ENCODE data around the gene UROC1. TPM values are rescaled to one million over a fixed set of nuclear protein-coding genes. Genes with fewer than 3 reads are reported as not detected.

The UROC1 gene
- total RNA-seq, 1 donor = not detected

DNA sequence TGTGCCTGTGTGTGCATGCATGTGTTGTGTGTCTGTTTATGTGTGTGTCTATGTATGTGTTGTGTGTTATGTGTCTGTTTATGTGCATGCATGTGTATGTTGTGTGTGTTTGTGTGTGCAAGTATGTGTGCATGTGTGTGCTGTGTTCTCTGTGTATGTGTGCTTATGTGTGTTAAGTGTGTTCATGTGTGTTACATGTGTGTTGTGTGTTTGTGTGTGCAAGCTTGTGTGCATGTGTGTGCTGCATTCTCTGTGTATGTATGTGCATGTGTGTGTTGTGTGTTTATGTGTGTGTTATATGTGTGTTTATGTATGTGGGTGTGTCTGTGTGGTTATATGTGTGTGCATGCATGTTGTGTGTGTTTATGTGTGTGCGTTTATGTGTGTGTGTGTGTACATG, 14.9 kb downstream of the UROC1 start:
- Histone ChIP-seq H3K4me1 (ENCODE audit: insufficient read depth, low read length) (no peaks in the 10 kb centered on the region), H3K4me3 (ENCODE audit: low read length) (no peak overlapping the region), H3K27me3 (ENCODE audit: insufficient read depth, low read length) (no peaks in the 10 kb centered on the region), H3K9me3 (ENCODE audit: low read depth, low read length) (no peaks in the 10 kb centered on the region)

DNA sequence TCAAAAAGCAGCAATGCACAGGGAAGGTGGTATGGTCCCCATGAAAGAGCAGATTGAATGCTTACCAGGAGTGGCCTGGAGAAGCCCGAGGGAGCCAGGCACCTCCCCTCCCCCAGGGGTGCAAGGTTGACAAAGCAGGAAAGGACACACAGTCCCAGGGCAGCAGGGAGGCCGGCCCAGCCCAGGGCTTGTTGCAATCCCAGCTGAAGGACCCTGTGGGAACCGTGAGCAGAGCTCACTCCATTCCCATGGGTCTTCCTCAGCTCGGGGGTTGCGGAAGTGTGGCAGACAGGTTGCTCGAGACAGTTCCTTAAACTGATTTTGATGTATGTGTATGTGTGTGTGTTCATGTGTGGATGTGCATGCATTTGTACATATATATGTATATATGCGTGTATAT, 15.8 kb downstream of the UROC1 start:
- Histone ChIP-seq H3K4me3 (ENCODE audit: low read length) (no peak overlapping the region), H3K4me1 (ENCODE audit: insufficient read depth, low read length) (no peaks in the 10 kb centered on the region), H3K27me3 (ENCODE audit: insufficient read depth, low read length) (no peaks in the 10 kb centered on the region), H3K9me3 (ENCODE audit: low read depth, low read length) (no peaks in the 10 kb centered on the region)

DNA sequence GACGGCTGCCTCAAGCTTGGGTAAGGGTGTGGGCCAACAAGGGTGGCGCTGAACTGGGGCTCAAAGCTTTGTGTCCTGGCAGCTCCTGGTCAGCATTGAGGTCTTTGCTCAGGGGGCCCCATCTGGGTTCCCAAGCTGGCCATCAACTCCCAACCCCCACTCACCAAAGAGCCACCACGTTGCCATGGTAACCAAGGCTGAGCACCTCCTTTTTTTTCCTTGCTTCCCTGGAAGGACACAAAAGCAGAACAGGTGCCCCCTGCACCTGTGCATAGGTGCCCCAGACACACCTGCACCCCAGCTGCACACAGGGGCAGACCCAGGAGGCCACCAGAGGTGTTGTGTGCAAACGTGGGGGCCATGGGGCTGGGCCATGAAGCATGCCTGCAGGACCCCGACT, 16.5 kb downstream of the UROC1 start:
- no peaks in the 10 kb centered on the region for H3K4me1 ChIP-seq (ENCODE audit: insufficient read depth, low read length)
- no peaks in the 10 kb centered on the region for H3K9me3 ChIP-seq (ENCODE audit: low read depth, low read length)
- H3K4me3 ChIP-seq (ENCODE audit: low read length) = no peak overlapping the region
- H3K27me3 ChIP-seq (ENCODE audit: insufficient read depth, low read length) = no peaks in the 10 kb centered on the region

DNA sequence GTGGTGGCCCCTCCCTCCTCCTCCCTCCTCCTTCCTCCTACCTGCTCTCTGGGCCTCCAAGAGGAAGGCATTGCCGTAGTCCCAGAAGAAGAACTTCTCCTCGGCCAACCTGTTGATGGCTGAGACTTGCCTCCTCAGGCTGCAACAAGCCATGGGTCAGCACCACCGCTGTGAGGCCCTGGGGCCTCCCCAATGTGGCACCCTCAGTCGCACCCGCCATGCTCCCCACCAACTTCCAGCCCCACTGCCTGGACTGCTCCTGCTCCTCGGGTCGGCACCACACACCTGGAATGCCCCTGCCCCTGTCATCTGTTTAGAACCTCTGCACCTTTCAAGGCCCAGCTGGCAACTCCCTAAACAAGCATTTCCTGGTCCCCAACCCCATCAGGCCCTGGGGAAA, 17.6 kb downstream of the UROC1 start:
- no peaks in the 10 kb centered on the region for H3K9me3 ChIP-seq (ENCODE audit: low read depth, low read length)
- H3K4me1 ChIP-seq (ENCODE audit: insufficient read depth, low read length) = no peaks in the 10 kb centered on the region
- no peak overlapping the region for H3K4me3 ChIP-seq (ENCODE audit: low read length)
- H3K27me3 ChIP-seq (ENCODE audit: insufficient read depth, low read length) = no peaks in the 10 kb centered on the region

DNA sequence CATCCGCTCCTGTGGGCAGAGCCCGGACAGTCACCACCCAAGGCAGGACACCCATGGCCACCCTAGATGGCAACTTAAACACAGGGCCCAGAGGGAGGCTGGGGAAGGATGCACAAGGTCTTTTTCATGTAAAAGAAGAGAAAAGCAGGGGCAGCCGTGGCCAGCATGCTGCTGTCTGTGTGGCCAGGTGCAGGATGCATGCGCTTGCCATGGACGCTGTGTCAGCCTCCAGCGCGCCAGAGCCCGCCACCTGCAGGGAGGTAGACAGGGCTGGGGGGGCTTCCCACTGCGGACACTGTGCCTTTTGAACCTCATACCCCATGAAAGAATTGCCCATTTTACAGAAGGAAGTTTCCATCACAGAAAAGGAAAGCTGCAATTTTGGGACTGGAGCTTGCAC, 18.2 kb downstream of the UROC1 start:
- Histone ChIP-seq H3K9me3 (ENCODE audit: low read depth, low read length) (no peaks in the 10 kb centered on the region), H3K4me1 (ENCODE audit: insufficient read depth, low read length) (no peaks in the 10 kb centered on the region), H3K4me3 (ENCODE audit: low read length) (no peak overlapping the region), H3K27me3 (ENCODE audit: insufficient read depth, low read length) (no peaks in the 10 kb centered on the region)

DNA sequence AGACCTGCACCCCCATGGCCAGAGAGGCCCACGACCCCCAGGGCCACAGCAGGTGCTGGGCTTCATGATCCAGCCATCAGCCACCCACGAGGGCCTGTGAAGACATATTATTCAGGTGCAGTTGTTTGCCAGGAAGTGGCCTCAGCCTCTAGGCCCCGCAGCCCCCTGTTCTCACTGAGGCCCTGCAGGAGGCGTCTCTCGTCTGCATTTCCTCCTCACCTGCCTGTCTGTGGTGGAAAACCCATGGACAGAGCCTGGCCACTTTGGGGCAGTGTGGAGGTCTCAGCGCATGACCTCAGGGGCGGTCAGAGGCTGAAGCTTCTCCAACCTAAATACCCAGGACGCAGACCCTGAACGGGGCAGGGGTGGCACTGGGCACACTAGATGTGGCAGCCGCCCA, 18.6 kb downstream of the UROC1 start:
- H3K4me3 ChIP-seq (ENCODE audit: low read length) = no peak overlapping the region
- no peaks in the 10 kb centered on the region for H3K4me1 ChIP-seq (ENCODE audit: insufficient read depth, low read length)
- no peaks in the 10 kb centered on the region for H3K27me3 ChIP-seq (ENCODE audit: insufficient read depth, low read length)
- no peaks in the 10 kb centered on the region for H3K9me3 ChIP-seq (ENCODE audit: low read depth, low read length)

DNA sequence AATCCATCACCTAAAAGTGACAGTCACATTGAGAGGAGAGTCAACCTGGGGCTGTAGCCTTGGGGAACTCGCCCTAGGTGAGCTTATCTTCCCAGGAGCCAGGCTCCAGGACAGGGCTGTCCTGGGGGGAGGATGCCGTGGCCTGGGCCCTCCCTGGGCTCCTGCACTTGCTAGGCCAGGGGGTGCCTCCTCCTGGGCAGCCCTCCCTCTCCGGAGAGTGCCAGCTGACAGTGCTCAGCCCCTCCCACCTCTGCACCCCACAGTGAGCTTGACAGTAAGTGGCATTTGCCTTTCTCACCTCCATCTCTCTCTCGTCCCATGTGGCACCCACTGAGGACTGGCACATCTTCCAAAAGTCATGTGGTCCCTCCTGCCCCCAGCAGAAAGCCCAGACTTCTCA, 19.1 kb downstream of the UROC1 start:
- H3K4me3 ChIP-seq (ENCODE audit: low read length) = no peak overlapping the region
- H3K4me1 ChIP-seq (ENCODE audit: insufficient read depth, low read length) = no peaks in the 10 kb centered on the region
- no peaks in the 10 kb centered on the region for H3K27me3 ChIP-seq (ENCODE audit: insufficient read depth, low read length)
- H3K9me3 ChIP-seq (ENCODE audit: low read depth, low read length) = no peaks in the 10 kb centered on the region

DNA sequence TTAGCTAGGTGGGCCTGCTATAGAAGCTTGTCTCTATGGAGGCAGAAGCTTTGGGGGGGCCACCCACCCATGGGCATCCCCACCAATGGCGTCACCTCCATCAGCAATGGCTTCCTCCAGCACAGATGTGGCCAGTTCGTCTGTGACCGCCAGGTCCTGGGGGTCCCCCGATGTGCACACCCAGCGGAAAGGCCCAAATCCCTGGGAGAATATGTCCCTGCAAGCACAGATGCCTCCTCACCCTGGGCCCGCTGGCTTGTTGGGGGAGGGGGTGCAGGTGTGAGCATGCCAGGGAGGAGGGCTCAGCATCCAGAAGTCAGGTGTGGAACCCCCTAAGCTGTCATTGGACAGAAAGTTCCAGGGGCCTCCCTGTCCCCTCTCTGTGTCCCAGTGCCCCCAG, 19.6 kb downstream of the UROC1 start:
- H3K27me3 ChIP-seq (ENCODE audit: insufficient read depth, low read length) = no peaks in the 10 kb centered on the region
- H3K4me1 ChIP-seq (ENCODE audit: insufficient read depth, low read length) = no peaks in the 10 kb centered on the region
- no peaks in the 10 kb centered on the region for H3K9me3 ChIP-seq (ENCODE audit: low read depth, low read length)
- H3K4me3 ChIP-seq (ENCODE audit: low read length) = no peak overlapping the region

DNA sequence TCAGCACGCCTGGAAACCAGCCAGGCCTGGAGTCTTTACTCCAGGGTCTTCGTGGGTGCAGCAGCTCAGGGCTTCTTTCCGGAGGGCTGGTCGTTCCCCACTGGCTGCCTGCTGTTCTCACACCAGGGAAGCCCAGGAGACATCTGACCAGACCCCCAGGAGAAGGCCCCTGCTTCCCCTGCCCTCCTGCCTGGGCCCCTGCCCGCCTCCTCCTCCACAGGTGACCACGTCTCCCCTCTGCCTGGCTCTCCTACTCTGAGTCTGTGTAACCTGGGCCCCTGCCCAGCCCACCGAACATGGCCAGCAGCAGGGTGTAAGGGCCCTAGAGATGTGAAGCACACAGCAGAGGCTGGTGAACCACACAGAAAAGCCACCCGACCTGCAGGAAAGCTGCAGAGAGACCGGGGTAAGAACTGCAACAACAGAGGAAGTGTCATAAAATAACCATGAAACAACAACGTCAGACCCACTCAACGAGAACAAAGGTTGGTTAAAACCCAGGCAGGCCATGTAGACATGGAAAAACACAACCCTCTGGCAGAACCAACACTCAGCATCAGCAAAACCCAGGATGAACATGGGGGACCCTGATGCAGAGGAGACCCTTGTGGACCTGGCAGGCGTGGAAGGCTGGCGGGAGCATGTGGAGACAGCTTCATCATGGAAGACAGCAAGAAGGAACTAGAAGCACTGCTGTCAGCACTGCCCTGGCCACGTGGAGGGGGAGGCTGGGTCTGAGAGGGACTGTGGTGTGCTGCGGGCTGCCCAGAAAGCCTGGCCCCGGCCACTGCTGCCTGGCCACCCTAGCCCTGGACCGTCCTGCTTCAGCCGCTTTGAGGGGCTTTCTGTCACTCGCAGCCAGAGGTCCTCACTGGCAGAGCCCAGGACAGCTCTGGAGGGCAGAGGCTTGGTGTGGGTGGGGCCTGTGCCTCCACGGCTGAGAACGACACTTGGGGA, 20.4 kb downstream of the UROC1 start:
- Histone ChIP-seq H3K27me3 (ENCODE audit: insufficient read depth, low read length) (no peaks in the 10 kb centered on the region), H3K4me3 (ENCODE audit: low read length) (no peak overlapping the region), H3K4me1 (ENCODE audit: insufficient read depth, low read length) (no peaks in the 10 kb centered on the region), H3K9me3 (ENCODE audit: low read depth, low read length) (no peaks in the 10 kb centered on the region)

DNA sequence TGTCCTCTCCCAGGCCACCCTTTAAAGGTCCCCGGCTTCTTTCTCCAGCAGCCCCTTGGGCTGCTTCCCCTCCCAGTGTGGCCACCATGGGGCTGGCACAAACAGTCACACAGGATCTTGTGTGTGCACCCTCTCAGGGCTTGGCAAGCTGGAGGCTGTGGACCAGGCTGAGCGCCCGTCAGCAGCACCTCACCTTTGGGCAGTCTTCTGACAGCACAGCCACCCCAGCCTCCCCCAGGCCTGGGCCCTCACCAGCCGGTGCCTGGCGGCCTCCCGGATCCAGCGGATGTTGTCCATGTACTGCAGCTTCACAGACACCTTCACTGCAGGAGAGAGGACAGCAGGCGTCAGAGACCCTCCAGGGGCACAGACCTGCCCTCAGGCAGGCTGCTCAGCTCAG, 21.8 kb downstream of the UROC1 start:
- Histone ChIP-seq H3K9me3 (ENCODE audit: low read depth, low read length) (no peaks in the 10 kb centered on the region), H3K4me3 (ENCODE audit: low read length) (no peak overlapping the region)

DNA sequence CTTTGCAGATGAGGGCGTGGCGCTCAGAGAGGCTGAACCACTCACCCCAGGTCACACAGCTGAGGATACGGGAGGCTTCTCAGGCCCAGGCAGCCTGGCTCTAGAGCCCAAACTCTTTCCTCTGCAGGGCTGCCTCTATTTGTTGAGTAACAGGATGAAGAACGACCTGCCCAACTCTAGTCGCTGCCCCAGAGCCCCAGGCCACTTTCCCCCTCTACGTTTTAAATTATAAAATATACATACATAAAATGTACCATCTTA, 22.7 kb downstream of the UROC1 start:
- Histone ChIP-seq H3K4me3 (ENCODE audit: low read length) (no peak overlapping the region), H3K27me3 (ENCODE audit: insufficient read depth, low read length) (no peaks in the 10 kb centered on the region), H3K4me1 (ENCODE audit: insufficient read depth, low read length) (peaks cover 10% of the 10 kb centered on the region), H3K9me3 (ENCODE audit: low read depth, low read length) (no peaks in the 10 kb centered on the region)

More for the DNA sequence above, 21.8 kb downstream of the UROC1 start:
- H3K4me1 ChIP-seq (ENCODE audit: insufficient read depth, low read length) = peaks cover 9% of the 10 kb centered on the region
- H3K27me3 ChIP-seq (ENCODE audit: insufficient read depth, low read length) = no peaks in the 10 kb centered on the region

DNA sequence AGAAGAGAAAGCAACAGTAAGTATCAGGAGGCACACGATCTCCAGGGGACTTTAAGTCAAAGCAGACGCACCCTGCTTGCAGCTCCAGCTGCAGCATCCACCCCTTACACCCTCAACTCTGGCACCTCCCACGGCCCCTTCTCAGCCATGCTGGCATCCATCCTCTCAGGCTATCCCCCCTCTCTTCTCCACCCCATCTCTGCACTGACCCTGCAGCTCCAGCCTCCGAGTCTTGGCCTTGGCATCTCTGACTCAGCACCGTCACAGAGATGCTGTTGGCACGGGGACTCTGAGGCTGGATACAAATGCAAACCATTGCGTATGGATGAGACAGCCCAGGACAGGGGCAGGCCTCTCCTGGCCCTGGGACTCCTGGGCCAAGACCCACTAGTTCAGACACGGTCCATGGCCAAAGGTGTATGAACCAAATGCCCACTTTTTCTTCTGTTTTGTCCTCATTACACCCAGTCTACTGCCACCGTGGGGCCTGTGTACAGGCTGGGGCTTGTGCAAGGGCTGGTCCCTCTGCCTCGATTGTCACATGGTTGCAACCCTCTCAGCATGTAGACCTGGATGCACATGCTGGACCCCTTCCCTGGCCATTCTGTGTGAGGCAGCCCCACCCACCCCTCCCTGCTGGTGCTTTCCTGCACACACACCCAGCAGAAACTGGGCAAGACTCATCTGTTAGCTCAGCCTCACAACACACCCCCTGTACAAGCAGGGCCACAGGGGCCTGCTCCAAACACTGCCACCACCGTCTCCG, 23.2 kb downstream of the UROC1 start:
- H3K9me3 ChIP-seq (ENCODE audit: low read depth, low read length) = no peaks in the 10 kb centered on the region
- no peaks in the 10 kb centered on the region for H3K27me3 ChIP-seq (ENCODE audit: insufficient read depth, low read length)
- H3K4me1 ChIP-seq (ENCODE audit: insufficient read depth, low read length) = peaks cover 10% of the 10 kb centered on the region
- H3K4me3 ChIP-seq (ENCODE audit: low read length) = no peak overlapping the region

DNA sequence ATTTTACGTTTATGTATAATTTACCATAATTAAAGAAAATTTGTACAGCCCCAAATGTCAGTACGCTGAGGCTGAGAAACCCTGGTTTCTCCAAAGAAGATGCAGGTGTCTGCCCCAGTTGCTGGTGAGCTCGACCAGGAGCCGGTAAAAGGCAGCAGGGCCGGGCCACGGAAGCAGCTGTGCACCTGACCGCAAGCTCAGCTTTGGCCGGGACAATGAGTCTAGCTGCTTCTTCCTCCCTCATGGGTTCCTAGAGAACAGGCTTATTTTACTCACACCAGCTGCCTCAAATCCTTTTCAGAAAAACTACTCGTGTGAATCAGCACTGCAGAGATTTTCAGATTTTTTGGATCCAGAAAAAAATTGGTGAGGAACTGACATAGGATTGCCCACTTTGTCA, 23.8 kb downstream of the UROC1 start:
- H3K4me1 ChIP-seq (ENCODE audit: insufficient read depth, low read length) = peaks cover 10% of the 10 kb centered on the region
- H3K9me3 ChIP-seq (ENCODE audit: low read depth, low read length) = no peaks in the 10 kb centered on the region
- no peaks in the 10 kb centered on the region for H3K27me3 ChIP-seq (ENCODE audit: insufficient read depth, low read length)
- no peak overlapping the region for H3K4me3 ChIP-seq (ENCODE audit: low read length)

DNA sequence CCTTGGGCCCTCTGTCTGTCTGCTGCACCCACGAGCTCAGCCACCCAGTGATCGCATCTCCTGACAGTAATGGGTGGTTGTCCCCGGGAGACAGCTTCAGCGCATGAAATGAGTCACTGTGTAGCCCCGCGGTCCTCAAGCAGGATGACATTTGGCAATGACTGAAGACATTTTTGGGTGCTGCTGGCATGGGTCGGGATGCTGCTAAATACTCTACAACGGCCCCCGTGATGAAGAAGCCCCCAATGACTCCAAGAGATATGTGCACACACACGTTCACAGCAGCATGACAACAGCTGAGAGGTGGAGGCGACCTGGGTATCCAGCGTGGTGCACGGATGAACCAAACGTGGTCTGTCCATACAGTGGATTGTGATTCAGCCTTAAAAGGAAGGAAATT, 24.5 kb downstream of the UROC1 start:
- Histone ChIP-seq H3K4me3 (ENCODE audit: low read length) (no peak overlapping the region), H3K9me3 (ENCODE audit: low read depth, low read length) (no peaks in the 10 kb centered on the region), H3K27me3 (ENCODE audit: insufficient read depth, low read length) (no peaks in the 10 kb centered on the region), H3K4me1 (ENCODE audit: insufficient read depth, low read length) (peaks cover 10% of the 10 kb centered on the region)

DNA sequence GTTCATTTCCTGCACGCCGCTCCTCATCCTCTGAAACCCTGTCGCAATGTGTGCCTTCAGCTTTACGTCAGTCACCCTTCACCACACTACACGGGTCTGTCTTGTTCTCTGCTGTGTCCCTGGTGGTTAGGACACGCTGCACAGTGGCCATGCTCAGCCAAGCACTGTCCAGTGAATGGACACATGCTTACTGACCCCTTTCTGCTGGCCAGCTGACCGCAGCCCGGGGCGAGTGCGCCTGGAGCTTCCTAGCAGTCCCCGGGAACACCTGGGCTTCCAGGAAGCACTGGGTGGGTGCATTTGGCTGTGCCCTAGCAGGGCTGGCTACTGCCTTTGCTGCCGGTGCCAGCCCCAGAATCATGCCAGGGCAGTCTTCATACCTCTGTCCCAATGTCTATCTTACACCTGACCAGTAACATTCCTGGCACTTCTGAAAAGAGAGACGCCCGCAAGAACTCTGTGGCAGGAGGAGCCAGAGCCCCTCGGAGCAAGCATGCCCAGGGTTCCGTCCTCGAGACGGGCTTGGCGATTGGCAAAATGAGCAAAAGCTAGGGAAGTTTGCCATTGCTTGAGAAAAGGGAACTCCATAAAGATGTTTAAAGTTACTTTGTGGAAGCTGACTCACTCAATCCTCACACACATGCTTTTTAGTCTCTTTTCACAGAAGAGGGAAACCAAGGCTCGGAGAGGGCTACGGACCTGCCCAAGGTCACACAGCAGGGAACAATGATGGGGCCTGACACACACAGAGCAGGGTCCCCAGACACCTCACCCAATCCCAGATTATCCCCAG, 26.2 kb downstream of the UROC1 start:
- H3K9me3 ChIP-seq (ENCODE audit: low read depth, low read length) = no peaks in the 10 kb centered on the region
- H3K4me1 ChIP-seq (ENCODE audit: insufficient read depth, low read length) = peaks cover 22% of the 10 kb centered on the region
- no peaks in the 10 kb centered on the region for H3K27me3 ChIP-seq (ENCODE audit: insufficient read depth, low read length)
- no peak overlapping the region for H3K4me3 ChIP-seq (ENCODE audit: low read length)
